Keratinocyte (primary cell): Measurements from ENCODE around the gene LSM7.

Source experiments
- CTCF ChIP-seq, 3 experiments: IDR thresholded peaks in 1 of 3; conservative IDR thresholded peaks in 1 of 3; optimal IDR thresholded peaks in 1 of 3; 2 replicates in 2 of 3; 3 replicates in 1 of 3; pipeline versions ENCODE3 to v1.5.1; 2011; ENCODE audit warnings: low read length in 3 of 3, mild to moderate bottlenecking in 3 of 3, moderate library complexity in 2 of 3, control low read depth in 1 of 3, inconsistent platforms in 1 of 3; ENCODE audit not compliant: insufficient read depth in 2 of 3; ENCODE audit errors: extremely low read depth in 1 of 3
- EZH2 ChIP-seq: IDR thresholded peaks from one replicate; pipeline ENCODE4 v1.6.1; 2012; ENCODE audit warnings: inconsistent platforms, mild to moderate bottlenecking, low read length, moderate library complexity

GRCh38 chr19:2357279-2358206 is 29.2 kb upstream of the LSM7 start:
- TF ChIP-seq CTCF (optimal IDR thresholded peaks at IDR 0.05 in 1 of 3, IDR thresholded peaks at IDR 0.05 in 1 of 3, conservative IDR thresholded peaks at IDR 0.05 in 1 of 3; ENCODE audit: extremely low read depth in 1 of 3, insufficient read depth in 2 of 3, low read length in 3 of 3): no peak
- no peak for TF ChIP-seq EZH2
